ENCODE data around the gene PLPP1. TPM values are rescaled to one million over a fixed set of nuclear protein-coding genes. Genes with fewer than 3 reads are reported as not detected.

Gene PLPP1
- polyA plus RNA-seq (2013, experiment 1 of 2; ENCODE audit: insufficient read length) = 35.8 TPM
- 40.2 TPM for polyA plus RNA-seq (2013, experiment 2 of 2; ENCODE audit: insufficient read length)

GRCh38 chr5:55534436-55535198 lies at the start of gene PLPP1:
Gene PLPP1 (minus strand): TSS chr5:55534964. CDS start chr5:55534629, 335 bp downstream.
- DNase-seq = peak; percentile 88

- DNase-seq = no peak
These were observed 48.8 kb upstream of the PLPP1 start for GRCh38 chr5:55583578-55583977.

DNA sequence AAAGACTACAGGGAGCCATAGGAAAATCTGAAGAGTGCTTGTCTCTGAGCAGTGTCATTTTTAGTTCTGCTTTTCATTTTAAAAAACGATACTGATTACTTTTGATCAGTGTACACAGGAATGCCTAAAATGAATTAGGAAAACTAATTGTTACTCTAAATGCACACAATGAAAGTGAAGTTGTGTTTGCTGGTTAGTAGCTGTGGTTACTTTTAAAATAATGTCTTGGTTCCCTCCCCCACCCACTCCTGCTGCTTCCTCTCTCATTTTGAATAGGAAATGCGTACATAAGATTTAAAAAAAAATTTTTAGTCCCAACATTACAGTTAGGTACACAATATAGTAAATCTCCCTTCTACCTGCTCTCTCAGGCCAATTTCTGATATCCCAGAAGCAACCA lies 47.5 kb upstream of the PLPP1 start:
- DNase-seq = no peak

DNA sequence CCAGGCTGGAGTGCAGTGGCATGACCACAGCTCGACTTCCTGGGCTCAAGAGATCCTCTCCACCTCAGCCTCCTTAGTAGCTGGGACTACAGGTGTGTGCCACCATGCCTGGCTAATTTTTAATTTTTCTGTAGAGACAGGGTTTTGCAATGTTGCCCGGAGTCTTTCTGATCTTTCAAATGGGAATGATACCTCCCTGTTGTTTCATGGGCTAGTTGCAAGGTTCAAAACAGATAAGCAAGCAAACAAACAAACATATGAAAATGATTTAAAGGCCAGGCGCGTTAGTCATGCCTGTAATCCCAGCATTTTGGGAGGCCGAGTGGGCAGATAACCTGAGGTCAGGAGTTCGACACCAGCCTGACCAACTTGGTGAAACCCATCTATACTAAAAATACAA lies 45.3 kb upstream of the PLPP1 start:
- no peak for DNase-seq

DNA sequence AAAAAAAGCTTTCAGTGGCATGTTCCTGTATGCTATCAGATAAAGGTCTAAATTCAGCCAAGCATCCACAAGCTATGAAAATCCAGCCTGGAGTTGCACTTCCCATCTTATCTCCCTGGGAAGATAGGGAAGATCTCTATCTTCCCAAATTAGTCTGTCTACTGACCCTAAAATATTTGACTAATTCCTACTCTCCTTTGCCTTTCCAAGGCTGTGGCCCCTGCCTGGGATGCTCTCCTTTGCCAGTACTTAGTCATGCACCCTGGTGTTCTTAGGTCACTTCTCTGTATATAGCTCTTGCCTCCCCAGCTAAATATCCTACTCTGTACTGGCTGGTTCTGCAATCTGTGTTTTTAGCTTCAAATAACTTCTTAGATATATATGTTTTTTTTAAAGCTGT lies 44.0 kb upstream of the PLPP1 start:
- DNase-seq = peak; percentile 40

DNA sequence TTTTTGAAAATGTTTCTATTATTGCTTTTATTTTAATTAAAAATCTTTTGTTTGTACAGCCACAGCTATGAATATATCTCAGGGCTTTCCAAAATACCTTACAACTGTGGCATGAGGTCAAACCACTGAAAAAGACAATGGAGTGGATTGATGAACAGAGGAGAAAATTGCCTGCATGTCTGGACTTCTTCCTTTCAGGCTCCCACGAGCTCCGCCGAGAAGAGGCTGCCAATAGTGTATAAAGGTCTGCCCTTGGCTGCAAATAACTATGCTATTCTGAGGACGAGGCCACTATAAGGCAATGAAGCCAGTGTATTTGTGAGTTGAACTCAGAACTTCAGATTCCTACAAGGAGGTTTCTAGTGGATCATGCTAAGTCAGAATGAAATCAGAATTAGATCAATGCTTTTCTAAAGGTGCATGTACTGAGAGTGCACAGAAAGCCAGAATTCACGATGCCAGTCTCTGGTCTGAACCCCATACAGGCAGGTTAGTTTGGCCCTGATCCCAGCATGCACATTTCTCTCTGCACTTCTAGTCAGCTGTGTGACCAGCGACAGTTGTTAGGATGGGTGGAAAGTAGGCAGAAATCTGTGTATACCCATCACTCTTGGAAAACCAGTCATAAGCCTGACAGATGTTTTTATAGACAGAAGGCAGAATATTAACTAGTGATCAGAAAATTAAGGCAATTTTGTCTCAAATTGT lies 42.7 kb upstream of the PLPP1 start:
- DNase-seq = no peak

DNA sequence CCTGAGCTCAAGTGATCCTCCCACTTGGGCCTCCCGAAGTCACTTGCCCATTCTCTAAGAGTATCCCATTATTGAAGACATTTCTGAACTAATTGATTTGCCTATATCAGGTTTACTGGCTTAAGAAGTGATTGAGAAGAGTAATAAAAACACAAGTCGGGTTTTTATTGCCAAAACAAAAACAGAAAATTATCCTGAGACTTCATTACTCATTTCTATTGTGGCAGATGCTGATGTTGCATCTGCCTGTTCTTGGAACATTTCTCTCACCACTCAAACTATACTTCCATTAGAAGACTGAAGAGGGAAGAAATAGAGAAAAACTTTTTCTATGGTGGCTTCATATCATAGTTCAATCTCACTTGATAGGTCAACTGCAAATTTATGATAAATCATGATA lies 41.9 kb upstream of the PLPP1 start:
- no peak for DNase-seq

DNA sequence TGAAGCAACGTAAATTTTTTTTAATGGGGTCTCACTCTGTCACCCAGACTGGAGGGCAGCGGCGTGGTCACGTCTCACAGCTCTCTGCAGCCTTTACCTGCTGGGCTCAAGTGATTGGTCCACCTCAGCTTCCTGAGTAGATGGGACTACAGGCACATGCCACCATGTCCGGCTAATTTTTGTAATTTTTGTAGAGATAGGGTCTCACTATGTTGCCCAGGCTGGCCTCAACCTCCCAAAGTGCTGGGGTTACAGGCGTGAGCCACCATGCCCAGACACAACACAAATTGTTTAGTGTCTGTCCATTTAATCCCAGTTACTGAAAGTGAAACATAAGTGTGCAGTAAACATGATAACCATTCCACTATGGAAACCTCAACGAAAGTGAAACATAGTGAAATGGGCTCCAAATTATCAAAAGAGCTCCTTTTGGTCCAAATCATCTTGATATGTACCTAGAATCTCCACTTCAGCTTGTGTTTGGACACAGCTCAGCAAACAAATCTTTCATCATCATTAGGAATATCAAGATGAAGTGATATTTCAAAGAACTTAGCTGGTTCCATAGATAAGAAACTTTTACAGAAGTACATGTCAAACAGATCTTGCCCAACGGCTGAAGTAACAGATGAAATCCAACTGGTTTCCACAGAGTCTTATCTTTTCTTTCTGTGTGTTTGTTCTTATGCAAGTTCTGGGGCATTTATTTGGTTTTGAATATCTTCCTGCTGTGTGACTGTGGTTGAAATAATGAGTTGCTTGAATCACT lies 41.2 kb upstream of the PLPP1 start:
- no peak for DNase-seq

DNA sequence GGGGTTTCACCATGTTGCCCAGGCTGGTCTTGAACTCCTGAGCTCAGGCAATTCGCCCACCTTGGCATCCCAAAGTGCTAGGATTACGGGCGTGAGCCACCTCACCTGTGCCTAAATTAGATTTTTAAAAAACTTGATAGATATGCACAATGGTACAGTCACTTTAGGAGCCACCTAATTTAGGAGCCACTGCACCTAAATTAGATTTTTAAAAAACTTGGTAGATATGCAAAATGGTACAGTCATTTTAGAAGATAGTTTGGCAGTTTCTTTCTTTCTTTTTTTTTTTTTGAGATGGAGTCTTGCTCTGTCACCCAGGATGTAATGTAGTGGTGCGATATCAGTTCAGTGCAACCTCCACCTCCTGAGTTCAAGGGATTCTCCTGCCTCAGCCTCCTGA lies 37.8 kb upstream of the PLPP1 start:
- DNase-seq = no peak

- no peak for DNase-seq
These were observed 37.3 kb upstream of the PLPP1 start for GRCh38 chr5:55572020-55572419.

- DNase-seq = no peak
These were observed 35.8 kb upstream of the PLPP1 start for GRCh38 chr5:55570570-55570969.

DNA sequence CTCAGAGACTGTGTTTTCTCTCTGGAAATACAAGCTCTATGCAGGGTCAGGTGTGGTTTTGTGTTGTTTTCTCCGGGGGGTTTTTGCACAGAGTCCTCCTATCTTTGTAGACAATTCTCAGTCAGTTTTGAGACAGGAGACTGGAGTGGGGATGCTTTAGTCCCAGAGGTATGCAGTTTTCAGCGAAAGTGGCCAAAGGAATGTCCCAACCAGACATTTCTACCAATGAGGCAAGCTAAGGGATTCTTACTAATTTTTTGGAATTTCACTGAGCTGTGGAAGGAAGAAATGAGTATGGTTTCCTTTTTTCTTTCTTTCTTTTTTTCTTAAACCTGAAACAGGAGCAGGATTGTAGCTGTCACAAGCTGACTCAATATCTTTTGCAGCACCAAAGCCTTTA lies 35.3 kb upstream of the PLPP1 start:
- peak; percentile 81 for DNase-seq

DNA sequence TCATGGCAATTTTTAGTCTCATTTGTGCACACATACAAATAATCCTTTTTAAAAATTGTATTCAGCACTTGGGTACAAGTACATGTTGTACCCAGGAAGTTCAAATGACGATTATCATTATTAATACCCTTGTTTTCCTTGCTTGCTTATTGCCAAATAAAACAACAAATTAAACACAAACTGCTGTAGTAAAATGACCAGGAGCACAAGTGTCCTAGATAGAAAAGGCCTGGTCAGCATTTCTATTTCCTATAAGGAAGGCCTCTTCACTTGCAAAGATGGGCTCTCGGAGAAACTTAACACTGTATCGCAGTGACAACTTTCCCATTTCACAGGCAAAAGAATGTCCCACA lies 34.7 kb upstream of the PLPP1 start:
- DNase-seq = no peak

DNA sequence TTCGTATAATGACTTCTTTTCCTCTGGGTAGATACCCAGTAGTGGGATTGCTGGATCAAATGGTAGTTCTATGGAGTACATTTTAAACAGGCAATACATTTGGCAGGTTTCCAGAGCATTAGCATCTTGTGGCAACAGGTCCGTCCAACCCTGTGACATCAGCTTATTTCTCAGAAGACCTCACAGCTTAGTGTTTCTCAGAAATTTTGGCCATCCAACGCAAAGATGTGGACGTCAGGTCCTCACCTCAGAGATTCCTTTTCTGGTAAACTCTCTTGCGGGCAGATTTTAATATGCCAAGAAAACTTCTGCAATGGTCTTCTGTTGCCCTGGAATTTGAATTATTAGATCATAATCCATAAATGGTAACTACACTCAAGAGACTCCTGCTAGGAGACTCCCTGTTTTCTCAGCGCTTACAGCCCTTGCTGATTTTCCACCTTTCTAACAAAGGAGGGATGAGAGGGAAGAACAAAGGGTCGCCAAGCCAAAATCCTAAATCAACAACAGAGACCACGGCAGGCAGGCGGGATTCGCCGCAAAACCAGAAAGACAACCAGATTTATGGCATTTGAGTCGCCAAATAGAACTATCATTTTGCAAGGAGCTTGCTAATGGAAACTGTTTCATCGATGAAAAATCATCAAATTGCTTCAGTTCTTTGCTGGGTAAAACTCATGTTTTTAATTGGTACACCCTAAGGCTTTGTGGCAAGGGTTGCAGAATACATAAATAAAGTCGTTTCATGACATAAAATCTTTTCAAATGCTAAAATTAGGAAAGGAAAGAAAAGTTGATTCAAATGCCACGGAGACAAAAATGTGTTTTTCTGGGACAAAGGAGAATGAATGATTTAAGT lies 34.1 kb upstream of the PLPP1 start:
- DNase-seq = no peak

GRCh38 chr5:55564721-55565120 lies 30.0 kb upstream of the PLPP1 start:
- no peak for DNase-seq

DNA sequence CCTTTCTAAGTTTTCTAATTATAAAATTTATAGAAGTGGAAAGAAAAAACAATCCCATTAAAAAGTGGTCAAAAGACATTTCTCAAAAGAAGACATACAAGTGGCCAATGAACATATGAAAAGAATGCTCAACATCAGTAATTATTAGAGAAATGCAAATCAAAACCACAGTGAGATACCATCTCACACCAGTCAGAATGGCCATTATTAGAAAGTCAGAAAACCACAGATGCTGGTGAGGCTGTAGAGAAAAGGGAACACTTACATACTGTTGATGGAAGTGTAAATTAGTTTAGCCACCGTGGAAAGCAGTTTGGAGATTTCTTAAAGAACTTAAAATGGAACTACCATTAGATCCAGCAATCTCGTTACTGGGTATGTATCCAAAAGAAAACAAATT lies 23.7 kb upstream of the PLPP1 start:
- no peak for DNase-seq

GRCh38 chr5:55557123-55557522 lies 22.4 kb upstream of the PLPP1 start:
- no peak for DNase-seq

DNA sequence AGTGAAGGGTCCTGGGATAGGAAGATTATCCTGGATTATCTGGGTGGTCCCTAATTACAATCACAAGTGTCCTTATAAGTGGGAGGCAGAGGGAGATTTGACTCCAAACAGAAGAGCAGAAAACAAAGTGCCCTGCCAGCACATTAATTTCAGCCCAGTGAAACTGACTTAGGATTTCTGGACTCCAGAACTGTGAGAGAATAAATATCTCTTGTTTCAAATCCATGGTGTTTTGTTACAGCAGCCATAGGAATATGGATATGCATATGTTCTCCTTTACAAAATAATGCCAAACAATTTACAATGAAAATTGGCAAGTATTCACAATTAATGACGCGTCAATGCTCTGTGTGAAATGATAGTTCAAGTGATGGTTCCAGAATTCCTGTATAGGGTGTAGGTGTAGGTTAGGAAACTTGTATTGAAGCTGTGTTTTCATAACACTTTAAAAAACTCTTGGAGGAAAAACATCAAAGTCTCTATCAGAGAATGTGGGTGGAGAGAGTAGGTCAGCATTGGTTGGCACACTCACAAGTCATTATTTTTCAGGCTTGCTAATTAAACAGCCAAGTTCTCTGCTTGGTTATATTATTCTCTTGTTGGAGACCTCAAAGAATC lies 19.9 kb upstream of the PLPP1 start:
- DNase-seq = no peak

GRCh38 chr5:55551904-55552303 lies 17.1 kb upstream of the PLPP1 start:
- DNase-seq = no peak

- no peak for DNase-seq
These were observed 16.6 kb upstream of the PLPP1 start for GRCh38 chr5:55551358-55551757.

GRCh38 chr5:55547781-55548180 lies 13.0 kb upstream of the PLPP1 start:
- no peak for DNase-seq

DNA sequence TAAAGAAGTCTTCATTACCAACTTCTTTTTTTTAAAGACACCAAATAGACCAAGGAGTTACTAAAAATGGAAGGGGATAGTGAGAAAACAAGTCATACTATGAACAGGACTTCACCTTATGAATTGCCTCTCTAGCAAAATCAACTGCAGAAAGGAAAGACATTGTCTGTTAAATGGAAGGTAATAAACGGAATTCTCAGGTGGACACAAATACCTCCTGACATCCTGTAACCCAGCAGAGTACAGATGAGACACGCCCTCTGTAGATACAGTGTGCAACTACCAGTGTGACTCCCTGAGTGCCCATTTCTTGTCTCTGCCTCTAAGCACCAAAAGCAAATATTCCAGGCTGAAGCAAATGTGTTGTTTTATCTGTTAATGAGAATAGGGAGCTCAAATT lies 12.2 kb upstream of the PLPP1 start:
- no peak for DNase-seq
